ENCODE results near the gene SLC12A4.
A peak's percentile ranks its signal among the peaks of the same experiment; 100 is the strongest.

The SLC12A4 gene

DNA sequence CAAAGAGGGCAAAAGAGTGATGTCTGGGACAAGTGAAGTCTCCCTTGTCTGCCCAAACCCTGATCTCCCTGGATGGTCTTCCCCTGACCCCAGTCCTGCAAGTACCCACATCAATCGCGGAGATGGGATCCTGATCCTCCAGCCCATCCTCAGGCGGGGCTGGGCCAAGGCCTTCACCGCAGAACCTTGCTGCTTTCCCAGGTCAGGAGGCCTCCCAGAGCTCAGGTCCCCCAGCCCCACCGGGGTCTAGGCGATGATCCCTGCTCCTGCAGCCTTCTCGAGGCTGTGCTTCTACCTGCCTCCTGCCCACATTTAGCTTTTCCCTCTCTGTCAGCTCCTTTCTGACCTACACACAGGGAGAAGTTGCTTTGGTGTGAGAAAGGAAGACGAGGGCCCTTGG, 6.3 kb downstream of the SLC12A4 start:
- no peak for DNase-seq

DNA sequence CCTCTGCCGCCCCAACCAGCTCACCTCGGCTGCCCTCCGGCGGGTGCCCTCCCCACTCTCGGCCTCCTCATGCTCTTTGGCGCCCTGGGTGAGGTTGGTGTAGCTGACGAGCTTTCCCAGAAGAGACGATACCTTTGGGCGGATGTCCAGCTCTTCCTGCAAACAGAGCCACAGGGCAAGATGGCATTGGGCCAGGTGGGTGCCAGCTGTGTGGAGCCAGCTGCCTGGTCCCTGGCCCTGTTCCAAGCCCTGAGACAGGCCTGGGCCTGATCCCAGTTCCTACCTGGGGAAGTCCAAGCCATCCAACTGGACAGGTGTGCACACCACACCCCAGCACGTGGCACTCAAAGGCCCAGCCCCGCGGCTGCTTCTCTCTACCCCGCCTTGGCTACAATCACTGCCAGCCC, 6.9 kb downstream of the SLC12A4 start:
- DNase-seq: no peak

DNA sequence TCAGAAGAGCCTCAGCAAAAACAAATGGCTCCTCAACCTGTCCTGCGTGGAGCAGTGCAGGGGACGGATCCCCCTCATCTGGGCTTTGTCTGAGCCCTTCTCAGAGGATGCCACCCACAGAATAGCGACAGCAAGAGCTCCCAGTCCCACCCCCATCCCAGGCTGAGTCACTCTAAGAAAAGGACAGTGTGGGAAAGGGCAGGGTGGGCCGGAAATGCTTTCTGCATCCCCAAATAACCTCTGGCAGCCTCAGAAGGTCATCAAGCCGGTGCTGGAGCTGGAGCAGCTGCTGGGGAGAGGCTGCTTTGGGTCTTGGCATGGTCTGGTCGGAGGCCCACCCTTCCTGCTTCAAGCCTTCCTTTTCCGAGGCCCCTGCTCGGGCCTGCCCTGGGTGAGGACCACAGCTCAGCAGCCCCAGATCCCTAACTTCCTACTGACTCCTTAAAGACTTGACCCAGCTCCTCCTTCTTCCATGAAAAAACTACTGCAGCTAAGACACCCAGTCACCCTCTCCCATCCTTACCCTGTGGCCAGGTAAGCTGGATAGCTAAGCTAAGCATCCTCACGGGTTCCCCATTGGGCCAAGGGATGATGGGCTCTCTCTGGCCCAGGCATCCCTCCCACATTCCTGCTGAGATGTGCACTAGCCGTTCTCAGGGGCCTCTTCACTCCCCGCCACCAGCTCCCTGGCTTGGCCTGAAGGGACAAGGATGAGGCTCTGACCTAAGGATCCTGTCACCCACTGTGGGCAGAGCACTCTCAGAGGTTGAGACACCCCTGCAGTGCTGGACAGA, 8.7 kb downstream of the SLC12A4 start:
- DNase-seq: peak; percentile 14

DNA sequence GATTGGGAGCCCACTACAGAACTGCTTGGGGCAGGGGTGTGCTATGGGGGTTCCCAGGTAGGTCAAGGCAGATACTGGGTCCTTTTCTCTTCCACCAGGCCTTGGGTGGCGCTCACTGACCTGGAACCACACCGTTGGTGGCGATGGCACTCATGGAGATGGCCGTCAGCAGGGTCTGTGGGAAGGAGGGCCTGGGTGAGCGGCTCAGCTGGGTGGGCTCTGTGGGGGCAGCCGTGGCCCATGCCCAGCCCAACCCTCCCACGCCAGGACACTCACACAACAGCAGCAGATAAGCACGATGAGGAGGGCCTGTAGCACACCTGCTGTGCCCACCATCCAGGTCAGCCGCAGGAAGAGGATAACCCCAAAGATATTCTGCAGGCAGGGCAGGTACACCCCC, 10.8 kb downstream of the SLC12A4 start:
- DNase-seq: no peak

DNA sequence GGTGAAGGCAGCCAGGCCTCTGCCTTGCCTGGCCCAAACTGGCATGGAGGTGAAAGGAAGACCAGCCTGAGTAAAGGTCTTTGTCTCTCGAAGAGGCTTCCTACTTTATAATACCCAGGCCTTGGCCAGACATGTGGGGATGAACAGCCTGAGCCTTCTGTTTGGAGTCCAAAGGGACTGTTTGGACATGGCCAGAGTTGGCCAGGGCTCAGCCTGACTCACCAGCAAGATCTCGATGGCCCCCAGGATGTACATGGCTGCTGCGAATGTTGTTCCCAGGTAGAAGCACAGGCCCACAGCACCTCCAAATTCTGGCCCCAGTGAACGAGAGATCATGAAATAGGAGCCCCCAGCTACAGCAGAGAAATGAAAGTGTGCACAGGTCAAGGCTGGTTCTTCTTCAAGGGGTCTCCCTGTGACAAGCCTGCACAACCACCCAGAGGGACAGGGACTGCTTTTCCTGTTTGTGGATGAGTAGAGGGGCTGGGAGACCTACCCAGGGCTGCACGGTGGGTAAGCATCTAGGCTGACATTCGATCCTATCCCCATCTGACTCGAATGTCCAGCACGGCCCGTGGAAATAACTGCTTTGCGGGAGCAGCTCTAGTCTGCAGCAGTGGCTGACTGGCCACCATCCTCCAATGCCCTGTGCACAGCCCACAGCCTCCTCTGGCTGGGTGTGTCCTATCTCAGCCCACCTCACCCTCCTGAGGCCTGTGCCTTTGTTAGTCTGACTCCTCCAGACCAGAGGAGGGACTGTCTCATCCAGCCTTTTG, 13.8 kb downstream of the SLC12A4 start:
- DNase-seq: no peak

DNA sequence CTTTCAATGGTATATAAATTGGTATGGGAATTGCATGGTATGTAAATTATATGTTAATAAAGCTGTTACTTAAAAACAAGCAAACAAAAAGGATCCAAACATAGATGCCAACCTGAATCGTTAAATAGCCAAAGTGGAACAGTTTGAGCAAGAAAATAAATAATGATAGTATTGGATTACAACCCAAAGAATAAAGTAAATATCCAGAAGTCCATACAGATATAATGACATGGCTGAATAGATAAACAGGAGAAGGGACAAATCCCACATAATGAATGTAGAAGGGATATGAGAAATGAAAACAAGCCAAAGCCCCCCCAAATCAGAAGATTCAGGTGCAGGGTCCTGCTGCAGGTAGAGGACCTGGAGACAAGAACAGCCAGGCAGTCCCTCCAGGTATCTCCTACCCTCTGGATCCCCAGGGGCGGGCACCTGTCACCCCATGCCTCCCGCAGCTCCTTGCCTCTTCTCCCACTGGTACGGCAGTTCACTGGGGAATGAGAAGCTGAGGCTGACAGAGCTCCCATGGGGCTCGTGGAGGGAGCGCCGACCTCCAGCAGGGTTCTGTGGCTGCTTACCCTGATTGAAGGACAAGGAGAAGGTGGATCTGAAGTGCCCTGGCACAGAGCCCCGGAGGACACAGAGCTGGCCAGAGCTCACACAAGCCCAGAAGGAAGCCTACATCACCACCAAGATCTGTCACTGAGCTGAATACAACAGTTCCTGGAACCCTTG, 14.6 kb downstream of the SLC12A4 start:
- DNase-seq: no peak

DNA sequence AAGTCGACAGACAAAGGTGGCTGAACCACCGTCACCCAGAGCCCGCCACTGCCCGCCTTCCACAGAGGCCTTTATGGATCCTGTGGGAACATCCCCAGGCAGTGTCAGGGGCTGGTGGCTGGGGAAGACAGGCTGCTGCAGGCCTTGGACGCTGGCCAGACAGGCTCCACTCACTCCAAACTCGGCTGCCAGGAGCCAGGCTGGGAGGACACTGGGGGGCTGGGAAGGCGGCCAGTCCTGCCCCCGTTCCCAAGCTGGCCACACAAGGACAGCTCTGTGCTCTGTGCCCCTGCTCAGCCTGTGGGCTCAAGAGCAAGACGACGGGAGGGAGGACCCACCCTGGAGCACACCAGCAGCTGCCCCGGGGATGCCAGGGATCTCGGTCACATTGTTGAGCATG, 17.0 kb downstream of the SLC12A4 start:
- DNase-seq: no peak

DNA sequence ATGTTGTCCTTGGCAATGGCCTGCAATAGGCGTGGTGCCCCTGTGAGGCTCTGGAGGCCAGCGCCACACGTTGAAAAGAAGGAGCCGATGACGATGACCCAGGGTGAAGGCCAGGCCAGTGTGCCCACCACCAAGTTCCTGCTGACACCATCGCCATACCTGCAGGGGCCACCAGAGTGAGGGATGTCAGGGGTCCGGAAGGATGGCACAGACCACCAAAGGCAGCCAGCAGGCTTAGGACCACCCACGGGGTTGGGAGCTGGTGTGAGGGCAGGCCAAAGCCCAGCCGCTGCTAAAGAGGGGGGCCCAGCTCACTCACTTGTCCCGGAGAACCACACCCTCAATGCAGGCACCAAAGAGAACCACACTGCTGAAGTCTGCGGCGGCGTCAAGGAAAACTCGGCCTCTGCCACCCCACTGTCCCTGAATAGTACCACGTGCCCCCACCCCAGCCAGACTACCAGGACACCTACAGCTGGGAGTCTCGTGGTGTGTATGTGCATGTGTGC, 18.0 kb downstream of the SLC12A4 start:
- no peak for DNase-seq

DNA sequence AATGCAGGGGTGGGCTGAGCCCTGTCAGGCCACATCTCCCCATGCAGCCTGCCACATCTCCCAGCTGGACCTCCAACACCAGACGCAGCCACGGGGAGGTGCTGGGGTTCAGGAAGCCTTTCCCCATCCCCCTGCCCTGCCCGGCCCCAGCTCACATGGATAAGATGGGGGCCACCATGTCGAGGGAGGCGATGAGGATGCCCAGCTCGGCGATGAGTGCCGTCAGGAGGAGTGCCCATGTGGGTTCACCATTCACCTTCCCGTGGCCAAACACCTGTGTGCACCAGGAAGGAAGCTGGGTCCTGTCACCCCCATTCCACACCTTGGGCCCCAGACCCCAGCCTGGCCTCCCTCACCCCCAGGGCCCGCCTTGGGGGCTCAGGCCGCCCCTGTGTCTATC, 18.8 kb downstream of the SLC12A4 start:
- no peak for DNase-seq

DNA sequence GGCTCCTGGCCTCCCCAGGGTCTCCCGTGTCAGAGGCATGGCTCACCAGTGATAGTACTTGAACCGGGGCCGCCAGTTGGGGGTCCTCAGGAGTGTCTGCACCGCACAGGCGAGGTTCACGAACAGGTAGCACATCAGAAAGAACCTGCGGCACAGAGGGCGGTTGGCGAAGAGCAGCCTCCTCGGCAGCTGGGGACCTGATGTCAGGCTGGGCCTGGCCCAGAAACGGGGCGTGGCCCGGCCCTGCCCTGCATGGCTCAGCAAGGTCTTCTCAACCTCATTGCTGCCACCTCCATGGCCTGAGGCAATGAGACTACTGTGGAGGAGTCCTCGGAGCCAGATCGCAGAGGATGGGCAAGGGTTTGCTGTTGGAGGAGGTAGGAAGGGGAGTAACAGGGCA, 20.4 kb downstream of the SLC12A4 start:
- DNase-seq: no peak

DNA sequence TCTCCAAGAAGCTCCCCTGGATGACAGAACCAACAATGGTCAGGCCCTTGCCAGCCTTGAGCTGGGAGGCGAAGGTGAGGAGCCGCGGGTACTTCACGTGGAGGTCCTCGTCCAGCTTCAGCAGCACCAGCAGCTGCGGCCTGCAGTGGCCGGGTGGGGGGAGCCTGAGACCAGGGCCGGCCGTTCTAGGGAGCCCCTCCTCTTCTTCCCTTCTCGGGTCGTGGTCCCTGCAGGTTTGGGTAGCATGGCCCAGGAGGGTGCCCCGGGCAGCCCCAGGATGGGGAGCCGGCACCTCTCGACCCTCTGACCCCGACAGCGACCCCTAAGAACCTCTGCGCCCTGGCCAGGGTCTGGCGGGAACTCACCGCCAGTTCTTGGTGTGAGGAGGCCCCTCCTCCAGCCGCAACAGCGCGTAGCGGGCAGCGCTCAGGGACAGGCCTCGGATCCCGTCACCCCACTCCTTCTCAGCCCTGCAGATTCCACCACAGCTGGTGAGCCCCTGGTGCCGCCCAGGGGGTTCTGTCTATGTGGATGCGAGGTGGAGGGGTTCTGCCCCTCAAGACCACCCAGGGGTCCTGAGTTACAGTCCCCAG, 21.4 kb downstream of the SLC12A4 start:
- no peak for DNase-seq

DNA sequence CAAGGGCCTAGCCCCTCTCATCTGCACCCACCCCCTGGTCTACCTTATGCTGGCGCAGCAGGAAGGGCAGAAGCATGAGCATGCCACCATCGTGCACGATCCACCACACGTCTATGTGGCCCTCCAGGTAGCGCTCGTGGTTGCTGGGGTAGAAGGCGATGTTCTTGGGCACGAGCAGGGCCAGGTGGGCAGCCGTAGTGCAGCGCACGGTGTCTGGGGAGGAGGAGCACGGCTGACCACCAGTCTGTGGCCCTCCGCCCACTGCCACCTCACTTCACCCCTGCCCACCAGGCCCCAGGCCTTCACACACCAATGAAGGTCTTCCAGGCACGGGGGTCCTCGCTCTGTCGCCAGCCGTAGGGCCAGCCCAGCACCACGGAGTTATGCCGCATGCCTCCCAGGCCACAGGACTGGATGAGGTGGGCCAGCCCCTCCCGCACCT, 22.3 kb downstream of the SLC12A4 start:
- no peak for DNase-seq

DNA sequence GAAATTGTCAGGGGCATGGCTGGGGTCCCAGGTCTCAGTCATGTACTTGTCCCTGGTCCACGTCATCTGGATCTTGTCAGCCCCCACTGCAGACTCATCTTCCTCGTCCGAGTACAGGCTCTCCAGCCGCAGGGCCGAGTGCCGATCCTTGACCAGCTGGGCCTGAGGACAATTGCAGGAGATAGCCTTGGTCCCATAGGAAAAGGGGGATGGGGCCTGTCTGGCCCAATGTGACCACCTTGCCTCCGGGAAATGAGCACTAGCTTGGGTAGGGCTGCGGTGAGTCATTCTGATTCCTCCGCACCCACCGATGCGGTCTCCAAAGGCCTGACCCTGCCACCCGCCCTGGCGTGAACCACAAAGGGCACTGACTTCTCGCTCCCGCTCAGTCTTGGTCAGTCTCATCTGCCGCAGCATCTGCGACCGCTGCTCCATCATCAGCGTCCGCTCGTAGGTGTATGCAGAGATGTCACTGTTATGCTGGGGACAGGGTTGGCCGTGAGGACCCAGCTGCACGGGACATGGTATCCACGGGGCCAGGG, 23.0 kb downstream of the SLC12A4 start:
- DNase-seq: no peak

DNA sequence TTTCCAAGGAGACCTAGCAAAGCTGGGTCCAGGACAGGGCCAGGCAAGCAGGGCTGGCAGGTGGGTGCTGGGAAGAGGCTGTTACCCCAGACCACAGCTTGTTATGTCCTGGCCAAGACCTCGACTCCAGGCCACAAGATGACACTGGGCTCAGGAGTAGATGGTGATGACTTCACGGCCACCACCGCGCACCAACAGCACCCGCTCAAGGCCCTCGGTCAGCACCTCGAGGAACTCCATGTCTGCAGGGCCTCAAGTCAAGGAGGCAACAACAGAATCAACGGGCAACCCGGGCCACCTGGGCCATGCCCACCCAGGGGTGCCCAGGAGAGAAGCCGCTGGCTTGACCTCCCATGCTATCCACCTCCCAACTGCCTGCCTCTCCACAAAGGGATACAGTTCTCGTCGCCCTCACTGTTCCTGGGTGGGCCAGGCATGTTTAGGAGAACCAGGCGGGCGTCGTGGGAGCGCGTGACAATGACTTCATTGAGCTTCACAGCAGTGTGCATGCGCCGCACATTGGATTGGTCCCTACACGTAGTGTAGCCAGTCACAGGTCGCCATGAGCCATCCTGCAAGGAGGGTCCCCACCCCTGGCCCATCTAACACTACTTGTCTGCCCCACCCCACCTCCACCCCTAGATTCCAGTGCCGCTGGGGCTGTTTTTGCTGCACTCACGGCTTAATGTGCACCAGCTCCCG, 23.6 kb downstream of the SLC12A4 start:
- no peak for DNase-seq

DNA sequence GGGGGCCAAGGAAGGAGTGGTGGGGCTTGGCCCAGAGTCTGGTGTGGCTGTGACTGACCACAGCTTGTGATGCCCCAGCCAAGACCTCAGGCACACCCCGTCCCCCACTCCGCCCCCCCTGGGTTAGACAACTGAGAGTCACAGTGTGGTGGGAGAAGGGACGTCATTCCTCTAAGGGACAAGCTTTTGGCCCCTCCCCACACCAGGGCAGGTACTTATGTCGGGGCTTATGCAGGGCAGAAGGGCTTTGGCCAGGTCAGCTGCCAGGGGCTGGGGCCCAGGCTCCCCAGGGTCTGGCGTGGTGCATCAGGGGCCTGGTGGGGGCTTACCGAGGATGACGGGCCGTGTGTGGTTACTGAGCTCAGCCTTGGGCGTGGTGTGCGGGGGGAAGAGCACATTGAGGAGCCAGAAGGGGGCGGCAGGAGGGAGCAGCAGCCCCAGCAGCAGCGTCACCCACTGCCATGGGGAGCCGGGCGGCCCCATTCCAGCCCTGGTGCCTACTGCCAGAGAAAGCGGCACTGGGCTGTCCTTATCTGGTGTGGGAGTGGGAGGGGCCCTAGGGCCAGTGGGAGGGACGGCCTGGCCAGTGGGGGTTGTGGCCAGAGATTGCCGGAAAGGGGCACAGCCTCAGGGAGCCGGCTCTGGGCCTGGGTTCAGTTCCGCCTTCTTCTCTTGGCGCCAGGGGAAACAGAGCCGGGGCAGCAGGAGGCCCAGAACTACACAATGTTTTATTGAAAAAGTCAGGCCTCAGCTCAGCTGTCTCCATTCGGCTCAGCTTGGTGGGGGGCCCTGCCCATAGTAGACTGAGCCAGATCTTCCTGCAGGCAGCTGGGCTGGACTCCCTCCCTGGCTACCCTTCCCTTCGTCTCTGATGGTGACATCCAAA, 24.6 kb downstream of the SLC12A4 start, which contains the start of gene LCAT:
Gene LCAT, minus strand, starts transcription at position 502 of the 886 bp plus-strand sequence. Its CDS starts 19 bp downstream, at position 483.
- DNase-seq: no peak

DNA sequence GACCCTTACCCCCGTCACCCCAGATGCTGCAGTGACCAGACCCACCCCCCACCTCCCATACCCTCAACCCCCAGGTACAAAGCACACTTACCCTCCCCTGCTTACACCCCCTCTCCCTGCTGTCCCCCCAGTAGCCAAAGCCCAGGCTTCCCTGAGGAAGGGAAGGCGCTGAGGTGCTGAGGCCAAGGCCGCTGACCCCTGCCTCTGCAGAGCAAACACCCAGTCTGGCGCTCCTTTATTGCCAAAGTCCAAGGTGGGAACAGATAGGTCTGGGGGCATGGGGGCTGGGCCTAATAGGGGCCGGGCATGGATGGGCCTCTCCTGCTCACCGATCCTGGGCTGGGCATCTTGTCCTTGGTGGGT, 25.2 kb downstream of the SLC12A4 start:
- DNase-seq: no peak

DNA sequence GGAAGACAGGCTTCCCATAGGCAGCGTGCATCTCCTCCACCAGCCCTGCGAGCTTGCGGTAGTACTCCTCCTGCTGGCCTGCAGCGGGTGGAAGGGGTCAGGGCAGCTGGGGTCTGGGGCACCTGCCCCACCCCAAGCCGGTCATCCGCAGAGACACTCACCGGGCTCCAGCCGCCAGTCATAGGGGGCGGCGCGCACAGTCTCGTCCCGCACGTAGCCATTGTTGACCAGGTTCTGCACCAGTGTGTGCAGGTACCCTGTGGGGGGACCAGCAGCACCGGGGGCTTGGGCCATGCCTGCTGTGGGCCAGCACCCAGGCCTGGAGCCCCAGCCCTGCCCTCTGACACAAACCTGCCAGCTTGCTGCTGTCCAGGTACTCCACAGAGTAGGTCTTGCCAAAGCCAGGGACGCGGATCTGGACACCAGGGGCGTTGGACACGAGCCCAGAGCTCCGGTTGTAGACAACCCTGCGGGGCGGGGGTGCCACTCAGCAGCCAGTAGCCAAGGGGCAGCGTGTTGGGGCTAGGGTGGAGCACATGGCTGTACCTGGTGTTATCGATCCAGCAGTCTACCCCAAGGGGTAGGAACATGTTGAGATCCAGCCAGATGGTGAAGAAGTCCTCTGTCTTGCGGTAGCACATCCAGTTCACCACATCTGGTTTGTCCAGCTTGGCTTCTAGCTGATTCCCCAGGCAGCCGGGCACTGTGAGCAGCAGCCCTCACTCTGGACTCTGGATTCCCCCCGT, 25.8 kb downstream of the SLC12A4 start:
- no peak for DNase-seq

DNA sequence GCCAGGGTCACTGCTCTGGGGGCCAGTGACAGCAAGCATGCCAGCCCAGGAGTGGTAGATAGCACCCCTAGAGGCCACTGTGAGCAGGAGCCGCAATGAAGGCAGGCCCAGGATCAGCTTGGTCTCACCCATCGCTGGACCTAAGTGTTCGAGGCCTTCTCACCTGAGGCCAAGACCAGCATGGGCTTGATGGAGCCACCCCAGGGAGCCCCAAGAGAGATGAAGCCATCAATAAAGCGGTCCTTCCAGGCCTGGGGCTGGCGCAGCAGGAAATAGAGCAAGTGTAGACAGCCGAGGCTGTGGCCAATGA, 26.3 kb downstream of the SLC12A4 start:
- DNase-seq: peak; percentile 14

DNA sequence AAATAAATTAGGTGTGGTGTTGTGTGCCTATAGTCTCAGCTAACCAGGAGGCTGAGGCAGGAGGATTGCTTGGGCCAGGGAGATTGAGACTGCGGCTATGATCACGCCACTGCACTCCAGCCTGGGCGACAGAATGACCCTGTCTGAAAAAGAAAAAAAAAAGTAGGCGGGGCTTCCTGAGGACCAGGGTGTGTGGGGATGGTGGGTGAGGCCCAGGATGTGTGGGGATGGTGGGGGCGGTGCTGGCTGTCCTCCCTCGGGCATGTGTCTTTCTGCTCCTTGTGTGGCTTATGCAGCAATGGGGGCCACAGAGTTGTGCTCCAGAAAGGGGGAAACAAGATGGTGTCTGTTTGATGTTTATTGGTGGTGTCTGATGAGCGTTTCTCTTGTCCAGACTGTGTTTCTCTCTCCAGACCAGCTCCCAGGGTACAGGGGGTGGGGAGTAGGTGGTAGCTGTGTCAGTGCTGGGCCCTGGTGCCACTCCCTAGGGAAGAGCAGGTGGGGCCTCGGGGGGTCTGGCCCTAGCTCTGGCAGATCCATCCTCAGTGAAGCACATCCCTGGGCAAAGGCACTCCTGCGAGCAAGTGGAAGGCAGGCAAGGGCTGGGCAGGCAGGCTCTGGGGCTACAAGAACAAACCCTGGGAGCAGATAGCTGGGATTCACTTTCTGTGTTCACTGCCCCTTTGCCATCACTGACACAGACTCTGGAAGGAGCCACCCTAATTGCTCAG, 26.8 kb downstream of the SLC12A4 start:
- no peak for DNase-seq
